Activated naive CD4-positive, alpha-beta T cell treated with Interleukin-2 at 50 U/mL for 16 hours (primary cell): ENCODE results near the gene ANKRD33B.

Experiments
- DNase-seq: peaks from one replicate; pipeline ENCODE4 v3.0.0-alpha.2; 2020

The ANKRD33B gene

GRCh38 chr5:10644192-10644591, 80.3 kb downstream of the ANKRD33B start:
- no peak for DNase-seq

GRCh38 chr5:10645146-10645545, 81.3 kb downstream of the ANKRD33B start:
- DNase-seq: no peak

- no peak for DNase-seq
Observed at GRCh38 chr5:10645671-10646070, 81.8 kb downstream of the ANKRD33B start.

- DNase-seq: no peak
Observed at GRCh38 chr5:10647640-10648039, 83.8 kb downstream of the ANKRD33B start.

GRCh38 chr5:10648806-10649665, 85.2 kb downstream of the ANKRD33B start:
- DNase-seq: no peak

- DNase-seq: no peak
Observed at GRCh38 chr5:10649666-10650380, 86.0 kb downstream of the ANKRD33B start.

GRCh38 chr5:10652151-10652550, 88.3 kb downstream of the ANKRD33B start:
- no peak for DNase-seq

- DNase-seq: no peak
Observed at GRCh38 chr5:10652606-10653005, 88.7 kb downstream of the ANKRD33B start.

- no peak for DNase-seq
Observed at GRCh38 chr5:10653043-10653442, 89.2 kb downstream of the ANKRD33B start.

- no peak for DNase-seq
Observed at GRCh38 chr5:10653751-10654400, 90.0 kb downstream of the ANKRD33B start.

- DNase-seq: no peak
Observed at GRCh38 chr5:10654566-10654965, 90.7 kb downstream of the ANKRD33B start.

- DNase-seq: no peak
Observed at GRCh38 chr5:10655161-10655971, 91.5 kb downstream of the ANKRD33B start.

GRCh38 chr5:10655972-10656830, 92.3 kb downstream of the ANKRD33B start:
- no peak for DNase-seq

- DNase-seq: no peak
Observed at GRCh38 chr5:10658265-10658664, 94.4 kb downstream of the ANKRD33B start.

GRCh38 chr5:10660135-10660534, 96.3 kb downstream of the ANKRD33B start:
- DNase-seq: no peak

GRCh38 chr5:10660720-10661387, 97.0 kb downstream of the ANKRD33B start:
- no peak for DNase-seq

GRCh38 chr5:10661401-10661800, 97.5 kb downstream of the ANKRD33B start:
- no peak for DNase-seq

- DNase-seq: no peak
Observed at GRCh38 chr5:10662083-10662482, 98.2 kb downstream of the ANKRD33B start.

- no peak for DNase-seq
Observed at GRCh38 chr5:10662661-10663488, 99.0 kb downstream of the ANKRD33B start.

GRCh38 chr5:10663489-10664179, 99.8 kb downstream of the ANKRD33B start:
- no peak for DNase-seq
